CD4-positive, CD25-positive, alpha-beta regulatory T cell (primary cell): Measurements from ENCODE around the gene APOBEC3B. TPM values are rescaled to one million over a fixed set of nuclear protein-coding genes. Genes with fewer than 3 reads are reported as not detected.

Source experiments
- polyA plus RNA-seq, 4 donors: library from polyadenylated mRNA; unstranded; fragments of 300-500 nt; fragmentation: Illumina TruSeq; gene quantifications; one replicate each; pipeline ENCODE4 v1.2.3, GENCODE V29; 2021
- total RNA-seq: library from RNA; stranded (reverse); gene quantifications from one replicate; pipeline ENCODE4 v1.2.3, GENCODE V29; 2022

APOBEC3B gene
- total and polyA plus RNA-seq, 5 donors from 2014 or later: 0.17 to 2.1 (median 1.4) TPM

Other genes with a start within 250 kb of the APOBEC3B start
- 454 TPM for gene SUN2, start 226.3 kb upstream of the APOBEC3B start, total RNA-seq
- gene SUN2, start 226.3 kb upstream of the APOBEC3B start, polyA plus RNA-seq: 100 to 1,000 TPM; 260 to 381 (median 298) TPM
- 6.3 TPM for gene DNAL4, start 188.2 kb upstream of the APOBEC3B start, total RNA-seq
- 10 to 100 TPM in 2 of 4 donors, 1 to 10 TPM in 2; 9.3 to 10.9 (median 10.0) TPM for gene DNAL4, start 188.2 kb upstream of the APOBEC3B start, polyA plus RNA-seq
- 1.3 TPM for gene NPTXR, start 138.3 kb upstream of the APOBEC3B start, total RNA-seq
- gene NPTXR, start 138.3 kb upstream of the APOBEC3B start, polyA plus RNA-seq: under 1 TPM in 3 of 4 donors, not detected in 1; 0.32 to 0.65 (median 0.35) TPM
- 47.2 TPM for gene CBX6, start 110.1 kb upstream of the APOBEC3B start, total RNA-seq
- 1 to 10 TPM; 4.1 to 5.7 (median 5.4) TPM for gene CBX6, start 110.1 kb upstream of the APOBEC3B start, polyA plus RNA-seq
- not detected for gene APOBEC3A, start 24.7 kb upstream of the APOBEC3B start, total RNA-seq
- gene APOBEC3A, start 24.7 kb upstream of the APOBEC3B start, polyA plus RNA-seq: under 1 TPM in 1 of 4 donors, not detected in 3; 0.29 TPM
- 59.0 TPM for gene APOBEC3C, start 31.9 kb downstream of the APOBEC3B start, total RNA-seq
- gene APOBEC3C, start 31.9 kb downstream of the APOBEC3B start, polyA plus RNA-seq: 100 to 1,000 TPM in 2 of 4 donors, 10 to 100 TPM in 2; 87.5 to 146 (median 110) TPM
- gene APOBEC3D, start 38.8 kb downstream of the APOBEC3B start, total RNA-seq: 24.4 TPM
- gene APOBEC3D, start 38.8 kb downstream of the APOBEC3B start, polyA plus RNA-seq: 10 to 100 TPM; 14.4 to 24.7 (median 16.1) TPM
- gene APOBEC3F, start 58.5 kb downstream of the APOBEC3B start, total RNA-seq: 17.6 TPM
- 10 to 100 TPM in 2 of 4 donors, 1 to 10 TPM in 2; 7.8 to 18.4 (median 10.4) TPM for gene APOBEC3F, start 58.5 kb downstream of the APOBEC3B start, polyA plus RNA-seq
- 49.0 TPM for gene APOBEC3G, start 94.9 kb downstream of the APOBEC3B start, total RNA-seq
- 100 to 1,000 TPM in 1 of 4 donors, 10 to 100 TPM in 3; 51.0 to 105 (median 75.6) TPM for gene APOBEC3G, start 94.9 kb downstream of the APOBEC3B start, polyA plus RNA-seq
- 4.9 TPM for gene APOBEC3H, start 114.9 kb downstream of the APOBEC3B start, total RNA-seq
- gene APOBEC3H, start 114.9 kb downstream of the APOBEC3B start, polyA plus RNA-seq: 1 to 10 TPM; 1.7 to 7.8 (median 2.2) TPM
- 102 TPM for gene CBX7, start 170.3 kb downstream of the APOBEC3B start, total RNA-seq
- gene CBX7, start 170.3 kb downstream of the APOBEC3B start, polyA plus RNA-seq: 10 to 100 TPM; 27.7 to 44.6 (median 35.4) TPM